ENCODE measurements around the gene LHX3. TPM values are rescaled to one million over a fixed set of nuclear protein-coding genes. Genes with fewer than 3 reads are reported as not detected.

The LHX3 gene
- total and polyA plus RNA-seq, 10 of the 15 experiments (the other 5 are each of a cell fraction or from before 2014, with no cell fraction given) = not detected

- H3K4me1 ChIP-seq (ENCODE audit: control insufficient read depth, insufficient read depth, low read length) = no peaks in the 10 kb centered on the region
- TF ChIP-seq CHD4 (IDR thresholded peaks at IDR 0.05) (no peak), ASH2L (IDR thresholded peaks at IDR 0.05; ENCODE audit: borderline replicate concordance, low read depth) (no peak), STAT1 (conservative IDR thresholded peaks at IDR 0.05) (no peak), ZNF384 (IDR thresholded peaks at IDR 0.05; ENCODE audit: borderline replicate concordance, low read depth, low read length) (no peak)
- no peak for ATAC-seq
- H3K4me2 ChIP-seq (ENCODE audit: control insufficient read depth, insufficient read depth) = no peak overlapping the region
- H2AFZ ChIP-seq (ENCODE audit: control insufficient read depth, low read depth, low read length) = no peak overlapping the region
- no peak overlapping the region for H3K4me3 ChIP-seq
- in situ Hi-C loops (cut with MboI) = no loop called here
- POLR2A ChIA-PET = no interaction called here
- H3K9ac ChIP-seq (ENCODE audit: control insufficient read depth, insufficient read depth, low read length) = no peak overlapping the region
- CTCF ChIA-PET = no interaction called here
- FAIRE-seq = no peak
- intact Hi-C loops (cut with micrococcal nuclease; ENCODE audit: unreplicated experiment) = no loop called here
- SMC1A ChIA-PET (ENCODE audit: uncharacterized antibody, unreplicated experiment) = no interaction called here
- no peak overlapping the region for H3K27ac ChIP-seq (ENCODE audit: control insufficient read depth, insufficient read depth)
- WGBS (ENCODE audit: insufficient coverage, insufficient replicate concordance, low lambda C conversion rate, missing lambda C conversion rate) = 95% methylated on average over 28 of the region's 28 CpGs
- H3K36me3 ChIP-seq (ENCODE audit: control insufficient read depth in 2 of 2, insufficient read depth in 2 of 2, low read length in 1 of 2) = peaks cover 19 to 27% of the 10 kb centered on the region in 2 experiments
- RAD21 ChIA-PET (ENCODE audit: unreplicated experiment) = no interaction called here
- H3K9me3 ChIP-seq (replicated peaks; ENCODE audit: control insufficient read depth, insufficient read depth, low read length) = no peaks in the 10 kb centered on the region; the same call in 2 of the 3 replicates
- DNase-seq (ENCODE audit: low read depth, low spot score) = no peak
- H3K27me3 ChIP-seq (replicated peaks in 1 of 2; ENCODE audit: control insufficient read depth in 2 of 2, insufficient read depth in 2 of 2, low read length in 1 of 2) = no peaks in the 10 kb centered on the region
- H4K20me1 ChIP-seq (ENCODE audit: control insufficient read depth, insufficient read depth) = no peaks in the 10 kb centered on the region; the same call in 1 of the 2 replicates
- H3K79me2 ChIP-seq (ENCODE audit: control insufficient read depth, insufficient read depth, low read length) = no peaks in the 10 kb centered on the region
- no TSS peak for BruUV-seq (replicated peaks)
These were observed 7.5 kb upstream of the LHX3 start for GRCh38 chr9:136212345-136212950.

- DNase-seq (ENCODE audit: low read depth, low spot score) (no peak), ATAC-seq (no peak), FAIRE-seq (no peak)
- Histone ChIP-seq H3K9ac (ENCODE audit: control insufficient read depth, insufficient read depth, low read length) (no peak overlapping the region), H3K4me3 (no peak overlapping the region), H3K79me2 (ENCODE audit: control insufficient read depth, insufficient read depth, low read length) (no peaks in the 10 kb centered on the region), H3K27me3 (replicated peaks in 1 of 2; ENCODE audit: control insufficient read depth in 2 of 2, insufficient read depth in 2 of 2, low read length in 1 of 2) (no peaks in the 10 kb centered on the region), H3K4me1 (ENCODE audit: control insufficient read depth, insufficient read depth, low read length) (no peaks in the 10 kb centered on the region), H2AFZ (ENCODE audit: control insufficient read depth, low read depth, low read length) (no peak overlapping the region), H3K36me3 (ENCODE audit: control insufficient read depth in 2 of 2, insufficient read depth in 2 of 2, low read length in 1 of 2) (peaks cover 19 to 27% of the 10 kb centered on the region in 2 experiments), H3K27ac (ENCODE audit: control insufficient read depth, insufficient read depth) (no peak overlapping the region), H4K20me1 (ENCODE audit: control insufficient read depth, insufficient read depth) (no peaks in the 10 kb centered on the region; the same call in 1 of the 2 replicates), H3K9me3 (replicated peaks; ENCODE audit: control insufficient read depth, insufficient read depth, low read length) (no peaks in the 10 kb centered on the region; the same call in 2 of the 3 replicates), H3K4me2 (ENCODE audit: control insufficient read depth, insufficient read depth) (no peak overlapping the region)
- RAD21 ChIA-PET (ENCODE audit: unreplicated experiment) = no interaction called here
- POLR2A ChIA-PET = no interaction called here
- no TSS peak for BruUV-seq (replicated peaks)
- CTCF ChIA-PET = no interaction called here
- 79% methylated on average over 33 of the region's 35 CpGs for WGBS (ENCODE audit: insufficient coverage, insufficient replicate concordance, low lambda C conversion rate, missing lambda C conversion rate)
- intact Hi-C loops (cut with micrococcal nuclease; ENCODE audit: unreplicated experiment) (no loop called here), in situ Hi-C loops (cut with MboI) (no loop called here)
- SMC1A ChIA-PET (ENCODE audit: uncharacterized antibody, unreplicated experiment) = no interaction called here
- TF ChIP-seq ZNF274 (IDR thresholded peaks at IDR 0.05; ENCODE audit: insufficient read depth, insufficient read length) (no peak), MEF2A (IDR thresholded peaks at IDR 0.05; ENCODE audit: insufficient read depth, low read depth, low read length) (no peak), FOXM1 (IDR thresholded peaks at IDR 0.05; ENCODE audit: low read depth, low read length) (no peak), NFXL1 (IDR thresholded peaks at IDR 0.05; ENCODE audit: borderline replicate concordance) (no peak), E2F4 (IDR thresholded peaks at IDR 0.05; ENCODE audit: low read depth, low read length) (no peak), IRF4 (IDR thresholded peaks at IDR 0.05; ENCODE audit: low read depth, low read length) (no peak), CEBPZ (IDR thresholded peaks at IDR 0.05; ENCODE audit: low read depth, low read length) (no peak)
These were observed 6.8 kb upstream of the LHX3 start for GRCh38 chr9:136211441-136212344.

All from GM12878 (cell line).